ENCODE measurements around the gene VPS45.
A peak's percentile ranks its signal among the peaks of the same experiment; 100 is the strongest.

GRCh38 chr1:150168960-150169601 is 101.5 kb downstream of the VPS45 start:
- TF ChIP-seq CTCF (IDR thresholded peaks at IDR 0.05; ENCODE audit: low read depth, low read length) (peak; percentile 72), POLR2A (IDR thresholded peaks at IDR 0.05; ENCODE audit: extremely low read depth, insufficient read length) (no peak), MAX (IDR thresholded peaks at IDR 0.05; ENCODE audit: low read depth, low read length) (no peak)

All from NB4 (cell line).